HepG2 (cell line): ENCODE results near the gene ZNF19. TPM values are rescaled to one million over a fixed set of nuclear protein-coding genes. Genes with fewer than 3 reads are reported as not detected.

Experiments used
- AGO1 ChIP-seq: fragments of 200-400 bp; formaldehyde crosslinking; IDR thresholded peaks from 2 replicates; pipeline ENCODE4 v1.6.1; 2017; ENCODE audit warnings: mild to moderate bottlenecking, low read depth, low read length, moderate library complexity; ENCODE audit not compliant: poor library complexity, severe bottlenecking
- ARNT2 ChIP-seq: sonication (generic); formaldehyde crosslinking; IDR thresholded peaks from 2 replicates; pipeline ENCODE4 v1.8.0; 2022; ENCODE audit warnings: mild to moderate bottlenecking, low read depth, missing genetic modification reagents, moderate library complexity
- GATA4 ChIP-seq: sonication (generic); IDR thresholded peaks from 2 replicates; pipeline ENCODE4 v1.6.1; 2016; ENCODE audit warnings: antibody characterized with exemption, low read depth, borderline replicate concordance
- HOXA9 ChIP-seq: sonication (generic); formaldehyde crosslinking; IDR thresholded peaks from 2 replicates; pipeline ENCODE4 v1.8.1; 2022; ENCODE audit warnings: missing genetic modification reagents, mild to moderate bottlenecking, moderate library complexity, borderline replicate concordance
- MATR3 ChIP-seq: sonication (generic); formaldehyde crosslinking; IDR thresholded peaks from 2 replicates; pipeline ENCODE4 v1.4.0; 2020; ENCODE audit warnings: missing genetic modification reagents
- MYC ChIP-seq: sonication (generic); formaldehyde crosslinking; IDR thresholded peaks from 2 replicates; pipeline ENCODE4 v1.9.0; 2021; ENCODE audit warnings: missing genetic modification reagents, borderline replicate concordance
- SRSF1 ChIP-seq: fragments of 200-400 bp; formaldehyde crosslinking; optimal IDR thresholded peaks from 2 replicates; pipeline ENCODE3; 2017; ENCODE audit warnings: mild to moderate bottlenecking, low read depth, low read length, moderate library complexity
- ZNF274 ChIP-seq: sonication (generic); formaldehyde crosslinking; IDR thresholded peaks from 2 replicates; pipeline ENCODE4 v1.5.1; 2020; ENCODE audit warnings: mild to moderate bottlenecking, missing genetic modification reagents
- ZNF317 ChIP-seq: sonication (generic); formaldehyde crosslinking; IDR thresholded peaks from 2 replicates; pipeline ENCODE4 v1.5.0; 2020; ENCODE audit warnings: mild to moderate bottlenecking, missing genetic modification reagents
- ZNF709 ChIP-seq: sonication (generic); formaldehyde crosslinking; IDR thresholded peaks from 2 replicates; pipeline ENCODE4 v1.5.0; 2020; ENCODE audit warnings: mild to moderate bottlenecking, missing genetic modification reagents
- polyA plus RNA-seq, 8 experiments: library from polyadenylated mRNA; depleted of rRNA in 3 of 8; stranded (reverse) in 7 of 8; unstranded in 1 of 8; fragments of >200 nt; fragmentation: Illumina TruSeq in 4 of 8; extraction: Trizol in 4 of 8; gene quantifications; 2 replicates each; pipeline versions ENCODE4 v1.2.1 to v1.2.3, GENCODE V29; 2011 to 2016; ENCODE audit warnings: low read depth in 4 of 8, missing spikeins in 1 of 8, mixed read lengths in 1 of 8; ENCODE audit not compliant: insufficient read depth in 1 of 8
- total RNA-seq, 5 experiments: library from RNA; depleted of rRNA; stranded (reverse); fragments of >200 nt; fragmentation: Illumina TruSeq; extraction: Trizol; gene quantifications; 2 replicates each; pipeline ENCODE4 v1.2.3, GENCODE V29; 2016; ENCODE audit warnings: low read depth in 1 of 5
- TF ChIP-seq, protein P1 (sequence below): IDR thresholded peaks from 2 replicates; pipeline ENCODE4 v1.6.1; 2016; ENCODE audit warnings: mild to moderate bottlenecking, missing biosample characterization, missing genetic modification reagents
- TF ChIP-seq, protein P2 (sequence below): conservative IDR thresholded peaks from 2 replicates; pipeline ENCODE4 v1.6.1; 2018; ENCODE audit warnings: missing genetic modification reagents
- TF ChIP-seq, protein P3 (sequence below): sonication (generic); formaldehyde crosslinking; IDR thresholded peaks from 2 replicates; pipeline ENCODE4 v1.8.0; 2022; ENCODE audit warnings: mild to moderate bottlenecking, missing genetic modification reagents, borderline replicate concordance
- TF ChIP-seq, protein P4 (sequence below): sonication (generic); formaldehyde crosslinking; IDR thresholded peaks from 2 replicates; pipeline ENCODE4 v1.5.1; 2020; ENCODE audit warnings: missing genetic modification reagents, mild to moderate bottlenecking, borderline replicate concordance
- TF ChIP-seq, protein P5 (sequence below), 2 experiments: IDR thresholded peaks; 2 replicates each; pipeline ENCODE4 v1.6.1; 2011 to 2012; ENCODE audit warnings: low read length in 2 of 2, borderline replicate concordance in 1 of 2, low read depth in 1 of 2, mild to moderate bottlenecking in 1 of 2, moderate library complexity in 1 of 2
- TF ChIP-seq, protein P6 (sequence below): IDR thresholded peaks from 2 replicates; pipeline ENCODE4 v1.6.1; 2012; ENCODE audit warnings: low read depth, low read length, improper control_type of control experiment

ZNF19 gene
- total and polyA plus RNA-seq, 2 of the 13 experiments (the other 11 are each of a cell fraction or from before 2014, with no cell fraction given): 3.2 to 5.8 TPM

DNA sequence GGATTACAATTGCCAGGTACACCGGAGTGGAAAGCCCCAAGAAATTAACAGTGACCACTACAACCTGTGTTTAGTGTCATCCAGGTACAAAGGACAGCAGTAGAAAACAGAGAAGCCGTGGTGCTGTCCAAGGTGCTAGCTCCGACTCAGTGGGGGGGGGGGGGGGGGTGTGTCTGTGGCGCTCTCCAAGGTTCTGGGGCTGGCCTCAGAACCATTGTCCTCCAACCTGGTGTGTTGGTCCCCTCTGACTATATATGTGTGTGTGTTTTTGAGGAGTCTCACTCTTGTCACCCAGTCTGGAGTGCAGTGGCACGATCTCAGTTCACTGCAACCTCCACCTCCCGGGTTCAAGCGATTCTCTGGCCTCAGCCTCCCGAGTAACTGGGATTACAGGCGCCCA lies 21.3 kb downstream of the ZNF19 start (continued):
- TF ChIP-seq GATA4: no peak
- TF ChIP-seq, protein P1, sequence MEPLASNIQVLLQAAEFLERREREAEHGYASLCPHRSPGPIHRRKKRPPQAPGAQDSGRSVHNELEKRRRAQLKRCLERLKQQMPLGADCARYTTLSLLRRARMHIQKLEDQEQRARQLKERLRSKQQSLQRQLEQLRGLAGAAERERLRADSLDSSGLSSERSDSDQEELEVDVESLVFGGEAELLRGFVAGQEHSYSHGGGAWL (CRISPR knock-in tag): peak; percentile 98
- TF ChIP-seq, protein P2, sequence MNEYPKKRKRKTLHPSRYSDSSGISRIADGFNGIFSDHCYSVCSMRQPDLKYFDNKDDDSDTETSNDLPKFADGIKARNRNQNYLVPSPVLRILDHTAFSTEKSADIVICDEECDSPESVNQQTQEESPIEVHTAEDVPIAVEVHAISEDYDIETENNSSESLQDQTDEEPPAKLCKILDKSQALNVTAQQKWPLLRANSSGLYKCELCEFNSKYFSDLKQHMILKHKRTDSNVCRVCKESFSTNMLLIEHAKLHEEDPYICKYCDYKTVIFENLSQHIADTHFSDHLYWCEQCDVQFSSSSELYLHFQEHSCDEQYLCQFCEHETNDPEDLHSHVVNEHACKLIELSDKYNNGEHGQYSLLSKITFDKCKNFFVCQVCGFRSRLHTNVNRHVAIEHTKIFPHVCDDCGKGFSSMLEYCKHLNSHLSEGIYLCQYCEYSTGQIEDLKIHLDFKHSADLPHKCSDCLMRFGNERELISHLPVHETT (CRISPR knock-in tag): peak; percentile 86
- 0 out of 2 replicates have a peak, but pooled peaks have one; percentile 71 for TF ChIP-seq ZNF317 (CRISPR knock-in tag)
- TF ChIP-seq, protein P3, sequence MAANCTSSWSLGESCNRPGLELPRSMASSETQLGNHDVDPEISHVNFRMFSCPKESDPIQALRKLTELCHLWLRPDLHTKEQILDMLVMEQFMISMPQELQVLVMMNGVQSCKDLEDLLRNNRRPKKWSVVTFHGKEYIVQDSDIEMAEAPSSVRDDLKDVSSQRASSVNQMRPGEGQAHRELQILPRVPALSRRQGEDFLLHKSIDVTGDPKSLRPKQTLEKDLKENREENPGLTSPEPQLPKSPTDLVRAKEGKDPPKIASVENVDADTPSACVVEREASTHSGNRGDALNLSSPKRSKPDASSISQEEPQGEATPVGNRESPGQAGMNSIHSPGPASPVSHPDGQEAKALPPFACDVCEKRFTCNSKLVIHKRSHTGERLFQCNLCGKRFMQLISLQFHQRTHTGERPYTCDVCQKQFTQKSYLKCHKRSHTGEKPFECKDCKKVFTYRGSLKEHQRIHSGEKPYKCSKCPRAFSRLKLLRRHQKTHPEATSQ (CRISPR knock-in tag): no peak
- TF ChIP-seq AGO1: no peak
- peak; percentile 89; the same call in 1 of the 2 replicates for TF ChIP-seq HOXA9 (CRISPR knock-in tag)
- TF ChIP-seq, protein P4, sequence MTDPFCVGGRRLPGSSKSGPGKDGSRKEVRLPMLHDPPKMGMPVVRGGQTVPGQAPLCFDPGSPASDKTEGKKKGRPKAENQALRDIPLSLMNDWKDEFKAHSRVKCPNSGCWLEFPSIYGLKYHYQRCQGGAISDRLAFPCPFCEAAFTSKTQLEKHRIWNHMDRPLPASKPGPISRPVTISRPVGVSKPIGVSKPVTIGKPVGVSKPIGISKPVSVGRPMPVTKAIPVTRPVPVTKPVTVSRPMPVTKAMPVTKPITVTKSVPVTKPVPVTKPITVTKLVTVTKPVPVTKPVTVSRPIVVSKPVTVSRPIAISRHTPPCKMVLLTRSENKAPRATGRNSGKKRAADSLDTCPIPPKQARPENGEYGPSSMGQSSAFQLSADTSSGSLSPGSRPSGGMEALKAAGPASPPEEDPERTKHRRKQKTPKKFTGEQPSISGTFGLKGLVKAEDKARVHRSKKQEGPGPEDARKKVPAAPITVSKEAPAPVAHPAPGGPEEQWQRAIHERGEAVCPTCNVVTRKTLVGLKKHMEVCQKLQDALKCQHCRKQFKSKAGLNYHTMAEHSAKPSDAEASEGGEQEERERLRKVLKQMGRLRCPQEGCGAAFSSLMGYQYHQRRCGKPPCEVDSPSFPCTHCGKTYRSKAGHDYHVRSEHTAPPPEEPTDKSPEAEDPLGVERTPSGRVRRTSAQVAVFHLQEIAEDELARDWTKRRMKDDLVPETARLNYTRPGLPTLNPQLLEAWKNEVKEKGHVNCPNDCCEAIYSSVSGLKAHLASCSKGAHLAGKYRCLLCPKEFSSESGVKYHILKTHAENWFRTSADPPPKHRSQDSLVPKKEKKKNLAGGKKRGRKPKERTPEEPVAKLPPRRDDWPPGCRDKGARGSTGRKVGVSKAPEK (CRISPR knock-in tag): no peak
- TF ChIP-seq ZNF274 (CRISPR knock-in tag): peak; percentile 94
- peak; percentile 38; the same call in 1 of the 2 replicates for TF ChIP-seq MYC
- TF ChIP-seq MATR3: no peak
- TF ChIP-seq ZNF709 (CRISPR knock-in tag): peak; percentile 87; the same call in 1 of the 2 replicates
- peak; percentile 50; the same call in 1 of the 2 replicates for TF ChIP-seq ARNT2 (CRISPR knock-in tag)
- TF ChIP-seq, protein P5, sequence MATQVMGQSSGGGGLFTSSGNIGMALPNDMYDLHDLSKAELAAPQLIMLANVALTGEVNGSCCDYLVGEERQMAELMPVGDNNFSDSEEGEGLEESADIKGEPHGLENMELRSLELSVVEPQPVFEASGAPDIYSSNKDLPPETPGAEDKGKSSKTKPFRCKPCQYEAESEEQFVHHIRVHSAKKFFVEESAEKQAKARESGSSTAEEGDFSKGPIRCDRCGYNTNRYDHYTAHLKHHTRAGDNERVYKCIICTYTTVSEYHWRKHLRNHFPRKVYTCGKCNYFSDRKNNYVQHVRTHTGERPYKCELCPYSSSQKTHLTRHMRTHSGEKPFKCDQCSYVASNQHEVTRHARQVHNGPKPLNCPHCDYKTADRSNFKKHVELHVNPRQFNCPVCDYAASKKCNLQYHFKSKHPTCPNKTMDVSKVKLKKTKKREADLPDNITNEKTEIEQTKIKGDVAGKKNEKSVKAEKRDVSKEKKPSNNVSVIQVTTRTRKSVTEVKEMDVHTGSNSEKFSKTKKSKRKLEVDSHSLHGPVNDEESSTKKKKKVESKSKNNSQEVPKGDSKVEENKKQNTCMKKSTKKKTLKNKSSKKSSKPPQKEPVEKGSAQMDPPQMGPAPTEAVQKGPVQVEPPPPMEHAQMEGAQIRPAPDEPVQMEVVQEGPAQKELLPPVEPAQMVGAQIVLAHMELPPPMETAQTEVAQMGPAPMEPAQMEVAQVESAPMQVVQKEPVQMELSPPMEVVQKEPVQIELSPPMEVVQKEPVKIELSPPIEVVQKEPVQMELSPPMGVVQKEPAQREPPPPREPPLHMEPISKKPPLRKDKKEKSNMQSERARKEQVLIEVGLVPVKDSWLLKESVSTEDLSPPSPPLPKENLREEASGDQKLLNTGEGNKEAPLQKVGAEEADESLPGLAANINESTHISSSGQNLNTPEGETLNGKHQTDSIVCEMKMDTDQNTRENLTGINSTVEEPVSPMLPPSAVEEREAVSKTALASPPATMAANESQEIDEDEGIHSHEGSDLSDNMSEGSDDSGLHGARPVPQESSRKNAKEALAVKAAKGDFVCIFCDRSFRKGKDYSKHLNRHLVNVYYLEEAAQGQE (IDR thresholded peaks at IDR 0.05; ENCODE audit: borderline replicate concordance in 1 of 2, low read depth in 1 of 2, low read length in 2 of 2): peak; percentile 92 to 98
- TF ChIP-seq, protein P6, sequence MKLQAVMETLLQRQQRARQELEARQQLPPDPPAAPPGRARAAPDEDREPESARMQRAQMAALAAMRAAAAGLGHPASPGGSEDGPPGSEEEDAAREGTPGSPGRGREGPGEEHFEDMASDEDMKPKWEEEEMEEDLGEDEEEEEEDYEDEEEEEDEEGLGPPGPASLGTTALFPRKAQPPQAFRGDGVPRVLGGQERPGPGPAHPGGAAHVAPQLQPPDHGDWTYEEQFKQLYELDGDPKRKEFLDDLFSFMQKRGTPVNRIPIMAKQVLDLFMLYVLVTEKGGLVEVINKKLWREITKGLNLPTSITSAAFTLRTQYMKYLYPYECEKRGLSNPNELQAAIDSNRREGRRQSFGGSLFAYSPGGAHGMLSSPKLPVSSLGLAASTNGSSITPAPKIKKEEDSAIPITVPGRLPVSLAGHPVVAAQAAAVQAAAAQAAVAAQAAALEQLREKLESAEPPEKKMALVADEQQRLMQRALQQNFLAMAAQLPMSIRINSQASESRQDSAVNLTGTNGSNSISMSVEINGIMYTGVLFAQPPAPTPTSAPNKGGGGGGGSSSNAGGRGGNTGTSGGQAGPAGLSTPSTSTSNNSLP: no peak
- peak; percentile 90 for TF ChIP-seq SRSF1
